Lower leg skin (tissue), 3 donors: ENCODE measurements around the gene MPRIP.

Experiments
- CTCF ChIP-seq, 3 donors: fragments of 450-650 bp; IDR thresholded peaks; one replicate each; pipeline ENCODE4 v1.5.1; 2016; ENCODE audit warnings: antibody characterized with exemption in 3 of 3, mild to moderate bottlenecking in 3 of 3, moderate library complexity in 2 of 3
- POLR2A ChIP-seq, 2 donors: fragments of 450-650 bp; IDR thresholded peaks; one replicate each; pipeline ENCODE4 v1.6.1; 2016 to 2017; ENCODE audit warnings: antibody characterized with exemption in 2 of 2, mild to moderate bottlenecking in 1 of 2, moderate library complexity in 1 of 2

DNA sequence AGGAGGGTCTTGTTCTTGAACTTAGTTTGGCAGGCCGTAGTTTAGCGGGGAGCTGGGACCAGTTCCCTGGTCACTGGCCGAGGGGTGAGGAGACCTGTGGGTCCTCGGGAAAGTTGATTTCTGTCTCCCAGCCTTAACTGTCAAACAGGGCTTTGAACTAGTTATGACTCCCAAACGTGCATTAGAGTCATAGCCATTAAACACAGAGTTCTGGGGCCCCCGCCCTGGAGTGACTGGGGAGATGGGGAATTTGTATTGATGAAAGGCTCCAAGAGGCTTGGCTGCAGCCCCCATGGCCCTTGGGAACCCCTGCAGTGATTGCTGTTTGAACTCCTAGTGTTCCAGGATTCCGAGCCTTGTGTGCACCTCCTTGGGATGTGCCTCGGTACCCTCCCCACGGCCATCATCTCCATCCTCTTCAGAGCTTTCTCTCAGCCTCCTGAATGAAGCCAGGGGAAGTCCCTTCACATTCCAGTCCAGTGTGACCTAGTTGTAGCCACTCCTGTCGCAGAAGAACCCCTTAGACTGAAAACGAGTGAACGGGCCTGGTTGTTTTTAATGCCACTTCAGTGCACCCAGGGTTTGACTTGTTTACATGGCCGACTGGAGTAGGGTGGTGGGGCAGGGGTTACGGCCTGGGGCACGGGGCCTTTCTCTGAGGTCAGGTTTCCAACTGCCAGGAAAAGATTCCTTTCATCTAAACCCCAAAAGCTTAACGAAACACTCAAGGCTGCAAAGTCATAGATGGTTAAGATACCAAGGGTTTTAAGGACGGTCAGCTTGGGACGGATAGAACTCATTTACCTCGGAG lies 1.4 kb downstream of the MPRIP start:
- TF ChIP-seq CTCF (IDR thresholded peaks at IDR 0.05) (no peak), POLR2A (IDR thresholded peaks at IDR 0.05) (no peak)
